ENCODE measurements around the gene TANK. TPM values are rescaled to one million over a fixed set of nuclear protein-coding genes. Genes with fewer than 3 reads are reported as not detected.

TANK gene
- total RNA-seq, 2 experiments from 2014 or later, result 133 to 147 TPM

Other genes with a start within 250 kb of the TANK start
- 10 to 100 TPM; 68.3 to 86.1 TPM for gene PSMD14, start 148.0 kb downstream of the TANK start, total RNA-seq

Measured in activated CD8-positive, alpha-beta memory T cell treated with anti-CD3 and anti-CD28 coated beads, Interleukin-2, amount 10 ng/mL, durations not matched to agents 7 days and 5 days (primary cell).